Measurements from ENCODE around the gene SPTBN4. TPM values are rescaled to one million over a fixed set of nuclear protein-coding genes. Genes with fewer than 3 reads are reported as not detected.
"Not testable (repeated sequence)": the region's sequence is repeated elsewhere in the genome, so short reads cannot be mapped to it uniquely, and the experiment has no call there.

The SPTBN4 gene
- total RNA-seq, 6 experiments from 2014 or later, result 0.17 to 0.96 (median 0.54) TPM

DNA sequence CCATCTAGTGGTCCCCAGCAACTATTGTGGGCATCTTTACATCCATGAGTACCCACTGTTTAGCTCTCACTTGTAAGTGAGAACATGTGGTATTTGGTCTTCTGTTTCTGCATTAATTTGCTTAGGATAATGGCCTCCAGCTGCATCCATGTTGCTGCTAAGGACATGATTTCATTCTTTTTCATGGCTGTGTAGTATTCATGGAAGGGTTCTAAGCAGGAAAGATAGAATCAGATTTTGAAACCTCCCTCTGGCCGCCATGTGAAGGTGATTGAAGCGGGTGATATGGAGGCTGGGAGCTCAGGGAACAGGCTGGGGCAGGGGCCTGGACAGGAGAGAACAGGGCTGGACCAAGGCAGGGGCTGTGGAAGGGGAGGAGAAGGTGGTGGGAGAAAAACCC is 154.5 kb downstream of the SPTBN4 start:
- peaks cover 1% of the 10 kb centered on the region for H3K27me3 Mint-ChIP-seq (ENCODE audit: insufficient read depth)
- no peak for DNase-seq
- peaks cover 15% of the 10 kb centered on the region for H3K4me1 Mint-ChIP-seq (ENCODE audit: low read depth)
- H3K27ac Mint-ChIP-seq, result no peak overlapping the region
- TF ChIP-seq, protein P1, sequence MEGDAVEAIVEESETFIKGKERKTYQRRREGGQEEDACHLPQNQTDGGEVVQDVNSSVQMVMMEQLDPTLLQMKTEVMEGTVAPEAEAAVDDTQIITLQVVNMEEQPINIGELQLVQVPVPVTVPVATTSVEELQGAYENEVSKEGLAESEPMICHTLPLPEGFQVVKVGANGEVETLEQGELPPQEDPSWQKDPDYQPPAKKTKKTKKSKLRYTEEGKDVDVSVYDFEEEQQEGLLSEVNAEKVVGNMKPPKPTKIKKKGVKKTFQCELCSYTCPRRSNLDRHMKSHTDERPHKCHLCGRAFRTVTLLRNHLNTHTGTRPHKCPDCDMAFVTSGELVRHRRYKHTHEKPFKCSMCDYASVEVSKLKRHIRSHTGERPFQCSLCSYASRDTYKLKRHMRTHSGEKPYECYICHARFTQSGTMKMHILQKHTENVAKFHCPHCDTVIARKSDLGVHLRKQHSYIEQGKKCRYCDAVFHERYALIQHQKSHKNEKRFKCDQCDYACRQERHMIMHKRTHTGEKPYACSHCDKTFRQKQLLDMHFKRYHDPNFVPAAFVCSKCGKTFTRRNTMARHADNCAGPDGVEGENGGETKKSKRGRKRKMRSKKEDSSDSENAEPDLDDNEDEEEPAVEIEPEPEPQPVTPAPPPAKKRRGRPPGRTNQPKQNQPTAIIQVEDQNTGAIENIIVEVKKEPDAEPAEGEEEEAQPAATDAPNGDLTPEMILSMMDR (IDR thresholded peaks at IDR 0.05), result no peak
- H3K4me3 Mint-ChIP-seq, result no peak overlapping the region
- H3K9me3 Mint-ChIP-seq, result no peaks in the 10 kb centered on the region
- H3K36me3 Mint-ChIP-seq (ENCODE audit: low read depth), result peaks cover 21% of the 10 kb centered on the region

DNA sequence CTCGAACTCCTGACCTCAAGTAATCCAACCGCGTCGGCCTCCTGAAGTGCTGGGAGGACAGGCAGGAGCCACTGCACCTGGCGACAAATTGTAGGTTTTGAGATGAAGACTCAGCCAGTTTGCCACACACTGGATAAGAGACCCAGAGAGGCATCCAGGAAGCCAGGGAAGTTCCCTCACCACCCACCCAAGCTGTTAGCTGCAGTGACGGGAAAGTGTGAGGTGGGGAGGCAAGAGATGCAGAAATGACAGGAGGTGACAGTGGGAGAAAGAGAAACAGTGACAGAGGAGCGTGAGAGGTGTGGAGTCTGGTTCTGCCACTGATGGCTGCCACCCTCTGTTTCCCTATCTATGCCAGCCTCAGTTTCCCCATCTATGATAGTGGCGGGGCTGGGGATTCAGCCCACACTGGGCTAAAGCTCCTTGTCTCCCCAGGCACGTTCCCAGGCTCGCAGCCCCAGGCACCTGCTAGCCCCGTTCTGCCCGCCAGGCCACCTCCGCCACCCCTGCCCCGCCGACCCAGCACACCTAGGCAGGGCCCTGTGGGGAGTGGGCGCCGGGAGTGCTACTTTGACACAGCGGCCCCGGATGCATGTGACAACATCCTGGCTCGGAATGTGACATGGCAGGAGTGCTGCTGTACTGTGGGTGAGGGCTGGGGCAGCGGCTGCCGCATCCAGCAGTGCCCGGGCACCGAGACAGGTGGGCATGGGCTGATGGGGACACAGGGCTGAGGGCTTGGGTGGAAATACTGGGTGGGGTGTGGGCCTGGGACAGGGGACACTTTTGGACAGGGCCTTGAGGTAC is 155.4 kb downstream of the SPTBN4 start:
- H3K27ac Mint-ChIP-seq, result no peak overlapping the region
- H3K27me3 Mint-ChIP-seq (ENCODE audit: insufficient read depth), result peaks cover under 1% of the 10 kb centered on the region
- peaks cover 15% of the 10 kb centered on the region for H3K4me1 Mint-ChIP-seq (ENCODE audit: low read depth)
- peaks cover 21% of the 10 kb centered on the region for H3K36me3 Mint-ChIP-seq (ENCODE audit: low read depth)
- no peak overlapping the region for H3K4me3 Mint-ChIP-seq
- no peak for DNase-seq
- TF ChIP-seq, protein P1 (IDR thresholded peaks at IDR 0.05), result no peak
- H3K9me3 Mint-ChIP-seq, result no peaks in the 10 kb centered on the region

DNA sequence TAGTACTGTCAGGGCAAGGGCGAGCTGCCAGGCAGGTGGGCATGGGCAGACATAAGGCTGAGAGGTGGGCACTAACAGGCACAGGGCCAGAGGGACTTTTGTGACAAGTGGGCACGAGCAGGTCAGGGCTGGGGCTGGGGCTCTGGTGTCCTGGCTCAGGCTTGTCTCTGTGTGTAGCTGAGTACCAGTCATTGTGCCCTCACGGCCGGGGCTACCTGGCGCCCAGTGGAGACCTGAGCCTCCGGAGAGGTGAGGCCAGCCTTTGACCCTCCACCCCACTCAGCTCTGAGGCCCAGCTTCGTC is 155.9 kb downstream of the SPTBN4 start:
- no peak overlapping the region for H3K4me3 Mint-ChIP-seq
- TF ChIP-seq, protein P1 (IDR thresholded peaks at IDR 0.05), result no peak
- no peaks in the 10 kb centered on the region for H3K9me3 Mint-ChIP-seq
- peaks cover 3% of the 10 kb centered on the region for H3K27me3 Mint-ChIP-seq (ENCODE audit: insufficient read depth)
- H3K27ac Mint-ChIP-seq, result no peak overlapping the region
- H3K4me1 Mint-ChIP-seq (ENCODE audit: low read depth), result peaks cover 15% of the 10 kb centered on the region
- peaks cover 21% of the 10 kb centered on the region for H3K36me3 Mint-ChIP-seq (ENCODE audit: low read depth)
- no peak for DNase-seq

DNA sequence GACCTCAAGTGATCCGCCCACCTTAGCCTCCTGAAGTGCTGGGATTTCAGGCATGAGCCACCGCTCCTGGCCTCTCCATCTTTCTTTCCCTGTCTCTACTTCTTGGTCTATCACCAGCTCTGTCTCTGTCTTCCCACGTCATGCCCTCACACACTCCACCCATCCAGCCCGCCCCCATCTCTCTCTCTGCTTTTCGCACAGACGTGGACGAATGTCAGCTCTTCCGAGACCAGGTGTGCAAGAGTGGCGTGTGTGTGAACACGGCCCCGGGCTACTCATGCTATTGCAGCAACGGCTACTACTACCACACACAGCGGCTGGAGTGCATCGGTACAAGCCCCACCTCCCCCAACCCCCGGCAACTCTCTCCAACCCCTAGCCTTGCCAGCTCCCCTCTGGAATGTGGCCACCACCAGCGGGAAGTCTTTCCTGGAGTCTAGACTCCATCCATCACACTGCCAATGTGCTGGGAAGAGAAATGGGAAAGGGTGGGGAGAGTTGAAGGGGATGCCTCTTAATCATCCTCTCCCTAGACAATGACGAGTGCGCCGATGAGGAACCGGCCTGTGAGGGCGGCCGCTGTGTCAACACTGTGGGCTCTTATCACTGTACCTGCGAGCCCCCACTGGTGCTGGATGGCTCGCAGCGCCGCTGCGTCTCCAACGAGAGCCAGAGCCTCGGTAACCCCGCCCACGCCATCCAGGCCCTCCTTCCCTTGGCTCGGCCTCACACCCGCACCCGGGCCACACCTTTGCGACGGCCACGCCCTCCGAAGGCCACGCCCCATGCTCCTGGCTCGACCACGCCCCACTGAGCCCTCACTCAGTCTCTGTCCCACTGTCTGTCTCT is 156.8 kb downstream of the SPTBN4 start:
- TF ChIP-seq, protein P1 (IDR thresholded peaks at IDR 0.05), result no peak
- H3K4me3 Mint-ChIP-seq, result no peak overlapping the region
- peaks cover 3% of the 10 kb centered on the region for H3K27me3 Mint-ChIP-seq (ENCODE audit: insufficient read depth)
- no peaks in the 10 kb centered on the region for H3K9me3 Mint-ChIP-seq
- no peak overlapping the region for H3K27ac Mint-ChIP-seq
- H3K4me1 Mint-ChIP-seq (ENCODE audit: low read depth), result peaks cover 15% of the 10 kb centered on the region
- H3K36me3 Mint-ChIP-seq (ENCODE audit: low read depth), result peaks cover 21% of the 10 kb centered on the region
- DNase-seq, result no peak

DNA sequence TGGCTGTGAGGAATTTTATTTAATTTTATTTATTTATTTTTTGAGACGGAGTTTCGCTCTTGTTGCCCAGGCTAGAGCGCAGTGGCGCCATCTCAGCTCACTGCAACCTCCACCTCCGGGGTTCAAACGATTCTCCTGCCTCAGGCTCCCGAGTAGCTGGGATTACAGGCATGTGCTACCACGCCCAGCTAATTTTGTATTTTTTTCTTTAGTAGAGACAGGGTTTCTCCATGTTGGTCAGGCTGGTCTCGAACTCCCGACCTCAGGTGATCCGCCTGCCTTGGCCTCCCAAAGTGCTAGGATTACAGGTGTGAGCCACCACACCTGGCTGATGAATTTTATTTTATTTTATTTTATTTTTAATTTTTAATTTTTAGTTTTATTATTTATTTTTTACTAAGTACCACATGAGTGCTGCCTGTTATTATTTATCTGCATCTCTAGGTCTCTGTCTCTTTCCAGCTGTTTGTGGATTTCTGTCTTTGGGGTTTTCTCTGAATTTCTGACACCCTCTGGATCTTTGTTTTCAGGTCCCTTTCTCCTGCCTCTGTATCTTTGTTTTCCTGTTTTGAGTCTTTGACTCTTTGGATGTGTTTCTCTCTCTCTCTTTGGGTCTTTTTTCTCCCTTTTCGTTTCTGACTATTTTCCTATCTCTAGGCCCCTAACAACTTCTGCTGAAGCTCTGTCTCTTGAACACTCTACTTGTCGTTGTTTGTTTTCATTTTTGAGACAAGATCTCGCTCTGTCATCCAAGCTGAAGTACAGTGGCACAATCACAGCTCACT is 157.8 kb downstream of the SPTBN4 start:
- H3K27ac Mint-ChIP-seq, result not testable (repeated sequence)

More for the DNA sequence above, 157.8 kb downstream of the SPTBN4 start:
- not testable (repeated sequence) for H3K9me3 Mint-ChIP-seq; DNase-seq; H3K27me3 Mint-ChIP-seq (ENCODE audit: insufficient read depth); H3K4me3 Mint-ChIP-seq
- peaks cover 15% of the 10 kb centered on the region for H3K4me1 Mint-ChIP-seq (ENCODE audit: low read depth)
- peaks cover 16% of the 10 kb centered on the region for H3K36me3 Mint-ChIP-seq (ENCODE audit: low read depth)

Measured in HFFc6 (cell line).